ENCODE data around the gene ARHGAP6.

ARHGAP6 gene

GRCh38 chrX:11336201-11336600 is 329.5 kb downstream of the ARHGAP6 start:
- TF ChIP-seq RARB (CRISPR knock-in tag; IDR thresholded peaks at IDR 0.05) (no peak), SNAI2 (CRISPR knock-in tag; IDR thresholded peaks at IDR 0.05) (no peak), ZNF70 (CRISPR knock-in tag; IDR thresholded peaks at IDR 0.05) (no peak), ZNF8 (CRISPR knock-in tag; IDR thresholded peaks at IDR 0.05) (no peak), ESRRG (CRISPR knock-in tag; IDR thresholded peaks at IDR 0.05) (no peak), GLIS3 (CRISPR knock-in tag; IDR thresholded peaks at IDR 0.05) (no peak), ZFP3 (CRISPR knock-in tag; IDR thresholded peaks at IDR 0.05) (no peak), ZNF565 (CRISPR knock-in tag; conservative IDR thresholded peaks at IDR 0.05; ENCODE audit: low read depth) (no peak), CREB5 (CRISPR knock-in tag; IDR thresholded peaks at IDR 0.05; ENCODE audit: low read depth) (no peak)
- no peak for ATAC-seq

GRCh38 chrX:11334165-11334564 is 331.6 kb downstream of the ARHGAP6 start:
- TF ChIP-seq ISL1 (CRISPR knock-in tag; IDR thresholded peaks at IDR 0.05) (no peak), POU6F1 (CRISPR knock-in tag; IDR thresholded peaks at IDR 0.05; ENCODE audit: borderline replicate concordance, low read depth) (no peak), ZFP30 (CRISPR knock-in tag; IDR thresholded peaks at IDR 0.05) (no peak), PPARA (CRISPR knock-in tag; IDR thresholded peaks at IDR 0.05; ENCODE audit: borderline replicate concordance) (no peak), ZNF70 (CRISPR knock-in tag; IDR thresholded peaks at IDR 0.05) (no peak), GLIS3 (CRISPR knock-in tag; IDR thresholded peaks at IDR 0.05) (no peak), TSHZ2 (CRISPR knock-in tag; IDR thresholded peaks at IDR 0.05) (no peak)
- no peak for ATAC-seq

GRCh38 chrX:11331788-11332187 is 333.9 kb downstream of the ARHGAP6 start:
- no peak for ATAC-seq
- TF ChIP-seq TCF4 (CRISPR knock-in tag; IDR thresholded peaks at IDR 0.05; ENCODE audit: borderline replicate concordance) (no peak), CREB5 (CRISPR knock-in tag; IDR thresholded peaks at IDR 0.05; ENCODE audit: low read depth) (no peak), POU6F1 (CRISPR knock-in tag; IDR thresholded peaks at IDR 0.05; ENCODE audit: borderline replicate concordance, low read depth) (no peak), ISL1 (CRISPR knock-in tag; IDR thresholded peaks at IDR 0.05) (no peak), BACH2 (CRISPR knock-in tag; IDR thresholded peaks at IDR 0.05; ENCODE audit: borderline replicate concordance) (no peak), TOX (CRISPR knock-in tag; IDR thresholded peaks at IDR 0.05; ENCODE audit: borderline replicate concordance) (no peak), ESRRG (CRISPR knock-in tag; IDR thresholded peaks at IDR 0.05) (no peak), PPARA (CRISPR knock-in tag; IDR thresholded peaks at IDR 0.05; ENCODE audit: borderline replicate concordance) (no peak), SNAI2 (CRISPR knock-in tag; IDR thresholded peaks at IDR 0.05) (no peak), ZNF70 (CRISPR knock-in tag; IDR thresholded peaks at IDR 0.05) (no peak), ARNTL (CRISPR knock-in tag; IDR thresholded peaks at IDR 0.05; ENCODE audit: borderline replicate concordance, low read depth) (no peak), TSHZ2 (CRISPR knock-in tag; IDR thresholded peaks at IDR 0.05) (no peak), RARB (CRISPR knock-in tag; IDR thresholded peaks at IDR 0.05) (no peak), ZNF8 (CRISPR knock-in tag; IDR thresholded peaks at IDR 0.05) (no peak), GLIS3 (CRISPR knock-in tag; IDR thresholded peaks at IDR 0.05) (no peak), ZFP3 (CRISPR knock-in tag; IDR thresholded peaks at IDR 0.05) (no peak), ZNF565 (CRISPR knock-in tag; conservative IDR thresholded peaks at IDR 0.05; ENCODE audit: low read depth) (no peak), PATZ1 (CRISPR knock-in tag; IDR thresholded peaks at IDR 0.05; ENCODE audit: borderline replicate concordance) (no peak), CSDC2 (CRISPR knock-in tag; IDR thresholded peaks at IDR 0.05) (no peak), CSRNP3 (CRISPR knock-in tag; IDR thresholded peaks at IDR 0.05) (no peak)
